ENCODE data around the gene TIGD1.

DNA sequence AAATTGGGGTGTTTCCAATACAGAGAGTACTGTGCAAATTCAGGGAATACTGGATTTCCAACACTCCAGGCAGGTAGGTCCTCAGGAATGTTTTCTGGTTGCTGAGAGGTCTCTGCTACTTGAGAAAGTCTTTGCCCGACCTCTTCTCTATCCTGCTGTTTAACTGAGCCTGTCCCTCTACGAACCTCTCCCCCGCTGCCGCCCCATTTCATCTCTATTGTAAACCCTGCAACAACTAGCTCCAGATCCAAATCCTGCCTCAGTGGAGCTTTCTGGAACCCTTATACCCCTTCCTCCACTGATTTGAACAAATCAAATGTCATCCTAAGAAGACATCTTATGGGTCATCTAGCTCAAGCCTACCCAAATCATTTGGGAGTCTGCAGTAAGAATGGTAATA is 1.4 kb upstream of the TIGD1 start:
- no peak for TF ChIP-seq CTCF (IDR thresholded peaks at IDR 0.05; ENCODE audit: low read length)
- no peak for TF ChIP-seq EZH2phosphoT487 (IDR thresholded peaks at IDR 0.05; ENCODE audit: low read length)

All from MM.1S (cell line).